Measurements from ENCODE around the gene GPR78.

The GPR78 gene

GRCh38 chr4:8547108-8547911 is 32.9 kb upstream of the GPR78 start:
- no peak for DNase-seq

- DNase-seq = no peak
These were observed 32.1 kb upstream of the GPR78 start for GRCh38 chr4:8547912-8548730.

- DNase-seq = no peak
These were observed 31.4 kb upstream of the GPR78 start for GRCh38 chr4:8548731-8549351.

- no peak for DNase-seq
These were observed 30.8 kb upstream of the GPR78 start for GRCh38 chr4:8549352-8549931.

DNA sequence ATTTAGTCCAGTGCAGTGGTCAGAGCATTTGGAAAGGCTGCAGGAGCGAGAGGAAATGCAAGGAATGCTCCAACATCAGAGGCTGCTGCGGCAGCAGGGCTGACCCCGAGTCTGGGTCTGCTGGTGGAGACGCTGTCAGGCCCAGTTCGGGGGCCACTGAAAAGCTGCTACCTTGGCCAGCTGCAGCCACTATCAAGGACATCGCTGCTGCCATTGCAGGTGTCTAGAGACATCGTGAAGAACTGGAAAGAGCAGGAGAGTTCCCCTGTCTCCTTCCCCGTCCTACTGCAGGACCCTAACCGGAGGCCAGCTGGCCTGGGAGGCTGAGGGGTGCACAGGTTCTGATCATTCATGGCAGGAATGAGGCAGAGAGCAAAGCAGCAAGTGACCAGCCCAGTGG is 29.5 kb upstream of the GPR78 start:
- no peak for DNase-seq

DNA sequence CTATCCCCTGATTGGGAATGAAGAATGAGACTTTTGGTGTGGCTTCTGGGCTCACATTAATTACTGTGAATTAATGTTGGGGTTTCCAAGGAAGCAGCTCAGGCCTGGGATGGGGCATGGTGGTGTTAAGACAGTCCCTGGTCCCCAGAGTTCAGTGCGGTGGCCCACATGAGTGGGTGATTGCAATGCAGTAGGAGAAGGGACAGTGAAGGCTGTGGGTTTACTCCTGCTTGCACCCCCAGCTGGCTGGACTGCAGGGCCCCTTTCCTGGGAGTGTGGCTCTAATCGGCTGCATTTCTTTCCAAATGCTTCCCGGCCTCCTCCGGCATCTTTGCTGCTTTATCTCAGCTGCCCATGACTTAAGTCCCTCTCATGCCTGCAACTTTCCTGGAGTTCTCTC is 28.2 kb upstream of the GPR78 start:
- no peak for DNase-seq

DNA sequence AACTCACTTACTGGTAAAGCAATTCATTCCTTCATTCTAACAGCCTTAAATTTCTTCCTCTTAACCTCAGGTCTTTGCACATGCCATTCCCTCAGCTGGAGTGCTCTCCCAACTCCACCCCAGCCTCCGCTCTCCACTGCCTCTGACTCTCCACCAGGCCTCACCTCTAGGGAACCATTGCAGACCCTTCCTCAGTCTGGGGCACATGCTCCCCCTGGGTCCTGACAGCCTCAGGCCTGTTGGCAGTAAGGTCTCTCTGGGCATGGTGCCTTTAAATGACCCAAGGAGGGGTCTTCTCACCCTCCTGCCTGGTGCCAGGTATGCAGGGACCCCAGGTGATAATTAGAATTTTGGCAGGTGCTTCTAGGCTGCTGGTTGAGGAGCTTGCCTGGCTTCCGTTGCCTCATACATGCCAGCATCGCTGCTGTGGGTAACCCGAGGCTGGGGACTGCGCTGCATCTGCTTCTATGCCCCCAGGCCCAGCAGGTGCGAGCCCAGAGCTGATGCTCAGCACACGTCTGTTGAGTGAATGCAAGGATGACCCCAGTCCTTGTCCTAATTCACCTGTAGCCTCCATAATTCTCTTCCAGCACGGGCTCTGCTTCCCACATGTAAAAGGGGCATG is 27.5 kb upstream of the GPR78 start:
- DNase-seq = no peak

DNA sequence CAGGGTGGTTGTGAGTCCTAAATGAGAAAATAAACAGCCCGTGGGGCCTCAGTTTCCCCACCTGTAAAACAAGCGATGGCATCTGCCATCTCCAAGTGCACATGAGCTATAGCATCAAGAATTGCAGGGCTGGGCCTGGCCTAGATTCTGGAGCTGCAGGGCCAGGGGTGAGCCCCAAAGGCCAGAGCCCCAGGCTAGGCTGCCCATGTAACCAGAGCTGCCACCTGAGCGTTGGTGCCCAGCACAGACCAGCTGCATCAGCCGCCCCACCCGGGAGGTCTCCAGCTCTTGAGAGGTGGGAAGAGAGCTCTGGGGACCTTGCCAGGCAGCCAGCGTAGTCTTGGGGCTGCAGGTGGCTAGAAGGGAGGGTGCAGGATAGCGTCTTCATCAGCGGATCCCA is 27.0 kb upstream of the GPR78 start:
- no peak for DNase-seq

DNA sequence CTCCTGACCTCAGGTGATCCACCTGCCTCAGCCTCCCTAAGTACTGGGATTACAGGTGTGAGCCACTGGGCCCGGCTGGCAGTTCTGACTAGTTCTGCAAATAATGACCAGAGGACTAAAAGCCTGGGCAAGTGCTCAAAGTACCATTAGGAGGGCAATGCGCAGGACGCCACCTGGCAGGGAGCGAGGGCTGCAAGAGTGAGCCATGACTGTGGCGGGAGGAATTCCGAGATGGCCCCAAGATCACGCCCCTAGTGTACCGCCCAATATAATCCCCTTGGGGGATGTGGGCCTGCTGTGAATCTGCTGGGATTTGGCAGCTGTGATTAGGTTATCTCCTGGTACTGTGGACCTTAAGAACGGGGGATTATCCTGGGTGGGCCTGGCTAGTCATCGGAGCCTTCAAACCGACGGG is 26.2 kb upstream of the GPR78 start:
- no peak for DNase-seq

- no peak for DNase-seq
These were observed 25.6 kb upstream of the GPR78 start for GRCh38 chr4:8554555-8555100.

GRCh38 chr4:8555716-8556115 is 24.5 kb upstream of the GPR78 start:
- no peak for DNase-seq

- DNase-seq = no peak
These were observed 23.6 kb upstream of the GPR78 start for GRCh38 chr4:8556341-8557150.

- no peak for DNase-seq
These were observed 22.8 kb upstream of the GPR78 start for GRCh38 chr4:8557151-8558076.

DNA sequence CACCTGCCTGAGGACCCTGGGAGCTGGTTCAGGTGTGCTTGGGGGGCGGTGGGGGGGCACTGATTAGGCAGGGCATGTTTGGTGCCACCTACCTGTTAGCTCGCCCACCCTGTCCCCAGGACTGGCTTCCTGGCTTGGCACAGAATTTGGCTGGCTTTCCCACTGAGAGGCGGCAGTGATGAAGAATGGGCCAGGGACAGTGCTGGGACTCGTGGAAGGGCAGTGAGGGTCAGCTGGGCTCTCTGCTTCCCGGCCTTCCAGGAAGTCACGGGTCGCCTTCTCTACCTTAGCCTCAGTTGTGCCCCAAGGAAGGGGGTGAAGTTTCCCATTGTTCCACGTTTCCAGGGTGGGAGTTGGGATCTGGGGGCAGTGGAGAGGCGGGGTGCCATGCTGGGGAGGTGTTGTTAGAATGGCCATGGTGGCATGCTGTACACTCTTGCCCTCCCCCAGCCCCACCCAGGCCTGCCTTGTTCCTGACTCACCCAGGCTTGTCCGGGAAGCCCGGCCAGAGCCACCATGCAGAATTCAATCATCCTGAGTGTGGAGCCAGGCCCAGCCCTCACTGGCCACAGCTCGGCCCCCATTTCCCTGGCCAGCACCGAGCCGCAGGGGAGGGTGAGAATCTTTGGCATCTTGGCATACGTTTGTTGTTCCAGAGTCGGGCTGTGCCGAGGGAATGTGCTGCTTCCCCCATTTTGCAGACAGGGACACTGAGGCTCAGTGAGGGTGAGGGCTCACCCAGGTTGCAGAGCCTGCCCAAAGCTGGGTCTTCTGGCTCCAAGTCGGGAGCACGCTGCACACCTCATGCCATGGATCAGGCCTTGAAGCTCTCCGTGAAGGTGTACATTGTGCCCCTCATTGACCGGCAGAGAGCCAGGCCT is 21.9 kb upstream of the GPR78 start:
- no peak for DNase-seq

GRCh38 chr4:8559011-8559410 is 21.2 kb upstream of the GPR78 start:
- DNase-seq = no peak

GRCh38 chr4:8559524-8560264 is 20.5 kb upstream of the GPR78 start:
- no peak for DNase-seq

GRCh38 chr4:8560265-8561047 is 19.7 kb upstream of the GPR78 start:
- DNase-seq = no peak

DNA sequence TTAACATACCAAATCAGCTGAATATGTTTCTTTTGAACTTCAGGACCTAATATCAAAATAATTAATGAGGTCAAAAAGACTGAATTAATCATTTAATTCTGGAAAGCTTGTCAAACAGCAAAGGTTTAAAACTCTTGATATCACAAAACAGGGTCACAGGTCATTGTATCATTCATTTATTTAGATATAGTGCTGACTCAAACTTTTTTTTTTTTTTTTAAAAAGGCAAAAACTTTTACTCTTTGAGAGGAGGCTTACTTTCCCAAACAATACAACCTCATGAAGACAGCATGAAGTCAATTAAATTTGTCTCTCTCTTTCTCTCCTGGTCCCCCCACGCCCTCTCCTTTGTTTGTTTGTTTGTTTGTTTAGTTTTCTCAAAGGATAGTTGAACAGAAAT is 15.6 kb upstream of the GPR78 start:
- DNase-seq = no peak
